H9 (cell line): Measurements from ENCODE around the gene RTL9. TPM values are rescaled to one million over a fixed set of nuclear protein-coding genes. Genes with fewer than 3 reads are reported as not detected.

ENCODE experiments used
- DNase-seq: peaks from one replicate; pipeline ENCODE4 v3.0.0-alpha.2; 2017
- H2AFZ ChIP-seq: one replicate; pipeline ENCODE4 v1.6.1; 2013; ENCODE audit warnings: mild to moderate bottlenecking, low read length, control low read depth, moderate library complexity
- H2AK5ac ChIP-seq: 2 replicates; pipeline ENCODE4 v1.6.1; 2013; ENCODE audit warnings: low read length, control low read depth, mixed read lengths; ENCODE audit not compliant: insufficient read length
- H2BK120ac ChIP-seq: one replicate; pipeline ENCODE4 v1.6.1; 2013; ENCODE audit warnings: low read depth, mild to moderate bottlenecking, low read length, control low read depth, inconsistent platforms; ENCODE audit not compliant: poor library complexity, severe bottlenecking
- H2BK12ac ChIP-seq: 2 replicates; pipeline ENCODE4 v1.6.1; 2013; ENCODE audit warnings: low read length, control low read depth, mixed read lengths, low read depth; ENCODE audit not compliant: insufficient read length
- H2BK15ac ChIP-seq: 2 replicates; pipeline ENCODE4 v1.6.1; 2013; ENCODE audit warnings: low read depth, low read length, control low read depth
- H2BK20ac ChIP-seq: one replicate; pipeline ENCODE4 v1.6.1; 2013; ENCODE audit warnings: low read depth, mild to moderate bottlenecking, low read length, control low read depth, inconsistent platforms; ENCODE audit not compliant: poor library complexity, severe bottlenecking
- H2BK5ac ChIP-seq: 2 replicates; pipeline ENCODE4 v1.6.1; 2013; ENCODE audit warnings: low read length, control low read depth, mixed read lengths; ENCODE audit not compliant: insufficient read length
- H3K14ac ChIP-seq: 2 replicates; pipeline ENCODE4 v1.6.1; 2013; ENCODE audit warnings: low read length, control low read depth; ENCODE audit not compliant: insufficient read depth
- H3K18ac ChIP-seq: 2 replicates; pipeline ENCODE4 v1.6.1; 2013; ENCODE audit warnings: low read depth, mild to moderate bottlenecking, mixed read lengths, low read length, control low read depth; ENCODE audit not compliant: insufficient read length
- H3K23ac ChIP-seq: 2 replicates; pipeline ENCODE4 v1.6.1; 2013; ENCODE audit warnings: low read length, control low read depth, mixed read lengths, low read depth; ENCODE audit not compliant: insufficient read length
- H3K23me2 ChIP-seq: 2 replicates; pipeline ENCODE4 v1.6.1; 2013; ENCODE audit warnings: low read depth, mild to moderate bottlenecking, mixed read lengths, low read length, control low read depth; ENCODE audit not compliant: insufficient read length, poor library complexity, severe bottlenecking
- H3K27ac ChIP-seq: 2 replicates; pipeline ENCODE4 v1.5.1; 2013; ENCODE audit warnings: low read length, control low read depth, mixed read lengths, low read depth; ENCODE audit not compliant: insufficient read length
- H3K27me3 ChIP-seq: 2 replicates; pipeline ENCODE4 v1.6.1; 2013; ENCODE audit warnings: low read length, control low read depth, inconsistent platforms; ENCODE audit not compliant: insufficient read depth
- H3K4ac ChIP-seq: 2 replicates; pipeline ENCODE4 v1.6.1; 2013; ENCODE audit warnings: low read depth, mild to moderate bottlenecking, control low read depth, inconsistent platforms, low read length, moderate library complexity
- H3K4me1 ChIP-seq: 2 replicates; pipeline ENCODE4 v1.6.1; 2013; ENCODE audit warnings: low read length, control low read depth, inconsistent platforms; ENCODE audit not compliant: insufficient read depth
- H3K4me2 ChIP-seq: 2 replicates; pipeline ENCODE4 v1.6.1; 2013; ENCODE audit warnings: low read length, control low read depth, mixed read lengths; ENCODE audit not compliant: insufficient read length, insufficient read depth
- H3K56ac ChIP-seq: 2 replicates; pipeline ENCODE4 v1.6.1; 2013; ENCODE audit warnings: low read depth, mild to moderate bottlenecking, mixed read lengths, low read length, control low read depth; ENCODE audit not compliant: insufficient read length
- H3K79me1 ChIP-seq: 2 replicates; pipeline ENCODE4 v1.6.1; 2013; ENCODE audit warnings: low read depth, mild to moderate bottlenecking, moderate library complexity, low read length, control low read depth, inconsistent platforms; ENCODE audit not compliant: insufficient read depth, poor library complexity, severe bottlenecking
- H3K79me2 ChIP-seq: 2 replicates; pipeline ENCODE4 v1.6.1; 2013; ENCODE audit warnings: low read length, control low read depth, inconsistent platforms; ENCODE audit not compliant: insufficient read depth
- H3K9ac ChIP-seq: 2 replicates; pipeline ENCODE4 v1.6.1; 2013; ENCODE audit warnings: low read length, control low read depth, mixed read lengths; ENCODE audit not compliant: insufficient read length; ENCODE audit errors: extremely low read depth
- H3K9me3 ChIP-seq: one replicate; pipeline ENCODE4 v1.6.1; 2013; ENCODE audit warnings: low read depth, low read length, inconsistent platforms; ENCODE audit not compliant: control insufficient read depth
- H3T11ph ChIP-seq: one replicate; pipeline ENCODE4 v1.6.1; 2013; ENCODE audit warnings: mild to moderate bottlenecking, low read length, control low read depth, inconsistent platforms
- H4K20me1 ChIP-seq: one replicate; pipeline ENCODE4 v1.6.1; 2013; ENCODE audit not compliant: control insufficient read depth, insufficient read length, insufficient read depth
- H4K5ac ChIP-seq: 2 replicates; pipeline ENCODE4 v1.6.1; 2013; ENCODE audit warnings: low read depth, mild to moderate bottlenecking, mixed read lengths, low read length, control low read depth; ENCODE audit not compliant: insufficient read length
- H4K8ac ChIP-seq: replicated peaks from 2 replicates; pipeline ENCODE4 v1.6.1; 2013; ENCODE audit warnings: low read length, control low read depth, mixed read lengths, low read depth; ENCODE audit not compliant: insufficient read length
- H4K91ac ChIP-seq: 2 replicates; pipeline ENCODE4 v1.6.1; 2013; ENCODE audit warnings: low read depth, mild to moderate bottlenecking, moderate library complexity, mixed read lengths, low read length, control low read depth; ENCODE audit not compliant: insufficient read length
- H3K27ac Mint-ChIP-seq, 3 experiments: 2 replicates in 2 of 3; 3 replicates in 1 of 3; pipeline ENCODE4 v1.8.0; 2020 to 2021; ENCODE audit warnings: mixed read lengths in 3 of 3, mild to moderate bottlenecking in 1 of 3, moderate library complexity in 1 of 3
- H3K27me3 Mint-ChIP-seq: 2 replicates; pipeline ENCODE4 v1.8.0; 2021; ENCODE audit warnings: low read depth, mild to moderate bottlenecking, moderate library complexity, mixed read lengths
- H3K36me3 Mint-ChIP-seq, 3 experiments: 2 replicates in 2 of 3; 3 replicates in 1 of 3; pipeline ENCODE4 v1.8.0; 2020 to 2021; ENCODE audit warnings: low read depth in 3 of 3, mixed read lengths in 3 of 3; ENCODE audit not compliant: insufficient read depth in 1 of 3
- H3K4me1 Mint-ChIP-seq, 2 experiments: 2 replicates each; pipeline ENCODE4 v1.8.0; 2020; ENCODE audit warnings: mixed read lengths in 2 of 2
- H3K4me3 Mint-ChIP-seq, 2 experiments: 2 replicates in 1 of 2; 3 replicates in 1 of 2; pipeline ENCODE4 v1.8.0; 2020 to 2021; ENCODE audit warnings: mild to moderate bottlenecking in 2 of 2, mixed read lengths in 2 of 2, moderate library complexity in 1 of 2
- H3K9me3 Mint-ChIP-seq, 2 experiments: 2 replicates in 1 of 2; 3 replicates in 1 of 2; pipeline ENCODE4 v1.8.0; 2020; ENCODE audit warnings: mild to moderate bottlenecking in 2 of 2, mixed read lengths in 2 of 2, moderate library complexity in 1 of 2
- WGBS: extraction: QIAGEN DNeasy Blood & Tissue Kit; methylation state at CpG from one replicate; pipeline ENCODE4 v1.1.7; 2013; ENCODE audit warnings: missing lambda C conversion rate, low lambda C conversion rate, mixed read lengths; ENCODE audit not compliant: insufficient read length; ENCODE audit errors: extremely low coverage; 5-methylcytosine and 5-hydroxymethylcytosine counted together
- total RNA-seq: library from RNA; stranded (reverse); gene quantifications from 2 replicates; pipeline ENCODE4 v1.2.1, GENCODE V29; 2021
- TF ChIP-seq, protein P1 (sequence below): fragments of 200-600 bp; sonication (generic); conservative IDR thresholded peaks from 3 replicates; pipeline ENCODE4 v1.8.0; 2021; ENCODE audit warnings: antibody characterized with exemption, mild to moderate bottlenecking

The RTL9 gene
- total RNA-seq, 1 experiment from 2014 or later: 0.13 TPM

DNA sequence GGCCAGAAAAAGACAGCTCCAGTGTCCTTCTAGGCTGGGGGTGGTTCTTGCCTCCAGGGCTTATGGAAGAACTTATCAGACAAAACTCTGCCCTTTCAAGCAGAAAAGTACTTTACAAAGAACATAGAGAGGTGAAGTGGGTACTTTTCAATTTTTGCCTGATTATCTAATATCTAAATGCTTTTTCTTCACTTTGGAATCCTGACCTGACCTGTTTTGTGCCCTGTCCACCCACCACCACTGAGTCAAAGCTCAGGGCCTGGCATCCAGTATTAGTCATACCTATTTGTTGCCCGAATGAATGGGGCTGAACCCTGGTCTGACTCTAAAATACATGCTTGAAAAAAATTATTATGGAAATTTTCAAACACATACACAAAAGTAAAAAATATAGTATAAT, 37.2 kb downstream of the RTL9 start:
- WGBS: no CpG with 5 or more reads among the region's 1 CpG
- Histone ChIP-seq H3T11ph (no peak overlapping the region), H4K5ac (no peak overlapping the region), H3K9me3 (no peaks in the 10 kb centered on the region), H2BK15ac (no peak overlapping the region), H3K27ac (no peak overlapping the region), H3K27me3 (no peaks in the 10 kb centered on the region), H4K8ac (no peak overlapping the region), H3K4ac (no peak overlapping the region), H3K14ac (no peak overlapping the region), H2BK5ac (no peak overlapping the region), H4K20me1 (no peaks in the 10 kb centered on the region), H3K18ac (no peak overlapping the region), H2AK5ac (no peak overlapping the region), H3K23me2 (no peaks in the 10 kb centered on the region), H3K4me2 (no peak overlapping the region), H3K56ac (no peak overlapping the region), H4K91ac (no peak overlapping the region), H2BK12ac (no peak overlapping the region), H3K79me1 (no peaks in the 10 kb centered on the region), H2AFZ (no peak overlapping the region), H3K79me2 (no peaks in the 10 kb centered on the region), H3K9ac (no peak overlapping the region), H3K4me1 (no peaks in the 10 kb centered on the region), H2BK120ac (no peak overlapping the region), H2BK20ac (no peak overlapping the region), H3K23ac (no peak overlapping the region)
- Mint-ChIP-seq H3K27me3 (no peaks in the 10 kb centered on the region; the same call in none of the 2 replicates), H3K4me1 (peaks cover 13 to 17% of the 10 kb centered on the region in 2 experiments), H3K36me3 (no peaks in the 10 kb centered on the region), H3K9me3 (no peaks in the 10 kb centered on the region), H3K27ac (no peak overlapping the region), H3K4me3 (no peak overlapping the region)
- no peak for DNase-seq
- TF ChIP-seq, protein P1, sequence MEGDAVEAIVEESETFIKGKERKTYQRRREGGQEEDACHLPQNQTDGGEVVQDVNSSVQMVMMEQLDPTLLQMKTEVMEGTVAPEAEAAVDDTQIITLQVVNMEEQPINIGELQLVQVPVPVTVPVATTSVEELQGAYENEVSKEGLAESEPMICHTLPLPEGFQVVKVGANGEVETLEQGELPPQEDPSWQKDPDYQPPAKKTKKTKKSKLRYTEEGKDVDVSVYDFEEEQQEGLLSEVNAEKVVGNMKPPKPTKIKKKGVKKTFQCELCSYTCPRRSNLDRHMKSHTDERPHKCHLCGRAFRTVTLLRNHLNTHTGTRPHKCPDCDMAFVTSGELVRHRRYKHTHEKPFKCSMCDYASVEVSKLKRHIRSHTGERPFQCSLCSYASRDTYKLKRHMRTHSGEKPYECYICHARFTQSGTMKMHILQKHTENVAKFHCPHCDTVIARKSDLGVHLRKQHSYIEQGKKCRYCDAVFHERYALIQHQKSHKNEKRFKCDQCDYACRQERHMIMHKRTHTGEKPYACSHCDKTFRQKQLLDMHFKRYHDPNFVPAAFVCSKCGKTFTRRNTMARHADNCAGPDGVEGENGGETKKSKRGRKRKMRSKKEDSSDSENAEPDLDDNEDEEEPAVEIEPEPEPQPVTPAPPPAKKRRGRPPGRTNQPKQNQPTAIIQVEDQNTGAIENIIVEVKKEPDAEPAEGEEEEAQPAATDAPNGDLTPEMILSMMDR: no peak
